Diencephalon (tissue), 1 donor: ENCODE results near the gene OOSP3. TPM values are rescaled to one million over a fixed set of nuclear protein-coding genes. Genes with fewer than 3 reads are reported as not detected.

Experiments used
- total RNA-seq: library from RNA; depleted of rRNA; stranded (reverse); fragments of >200 nt; gene quantifications from one replicate; pipeline ENCODE4 v1.2.3, GENCODE V29; 2014

The OOSP3 gene
- not detected for total RNA-seq

DNA sequence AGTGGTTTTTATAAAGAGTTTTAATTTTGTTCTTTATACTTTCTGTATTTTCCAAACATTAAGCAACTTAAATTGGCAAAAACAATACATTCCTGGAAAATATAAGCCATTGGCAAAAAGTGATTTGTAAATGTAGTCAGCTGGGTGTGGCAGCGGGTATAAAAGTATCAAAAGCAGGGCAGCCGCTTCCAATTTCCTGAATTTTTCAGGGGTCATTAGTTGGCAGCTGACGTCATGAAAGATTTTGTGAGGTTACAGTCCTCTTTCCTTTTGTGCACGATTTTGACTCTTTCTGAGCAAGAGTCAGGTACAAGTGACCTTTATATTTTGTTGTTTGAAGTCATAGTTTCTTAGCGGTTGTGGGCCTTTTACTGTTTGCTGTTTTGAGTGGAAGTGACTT lies at the start of gene OOSP3:
Gene OOSP3 (plus strand): TSS at position 208 of the 400 bp plus-strand sequence. CDS start 27 bp downstream, at position 235.

DNA sequence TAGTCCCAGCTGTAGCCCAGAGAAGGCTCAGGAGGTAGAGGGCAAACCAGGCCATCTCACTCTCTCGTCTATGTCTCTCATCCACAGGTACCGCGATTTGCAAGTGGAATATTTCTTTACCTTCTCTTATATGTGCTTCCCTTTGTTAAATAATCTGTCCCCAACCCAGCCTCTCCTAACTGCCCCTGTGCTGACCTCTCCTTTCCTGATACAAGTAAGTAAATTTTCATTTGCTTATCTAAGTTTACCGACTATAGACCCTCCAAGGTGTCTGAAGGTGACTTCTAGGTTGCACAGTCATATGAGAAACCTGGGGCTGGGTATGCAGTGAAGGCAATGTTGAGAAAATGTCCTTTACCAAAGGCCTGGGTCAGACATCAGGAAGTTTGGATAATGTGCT lies 33.2 kb upstream of the OOSP3 start, which contains the start of gene CBLIF:
Gene CBLIF (minus strand): TSS at position 101 of the 400 bp plus-strand sequence. CDS start 46 bp downstream, at position 55.

DNA sequence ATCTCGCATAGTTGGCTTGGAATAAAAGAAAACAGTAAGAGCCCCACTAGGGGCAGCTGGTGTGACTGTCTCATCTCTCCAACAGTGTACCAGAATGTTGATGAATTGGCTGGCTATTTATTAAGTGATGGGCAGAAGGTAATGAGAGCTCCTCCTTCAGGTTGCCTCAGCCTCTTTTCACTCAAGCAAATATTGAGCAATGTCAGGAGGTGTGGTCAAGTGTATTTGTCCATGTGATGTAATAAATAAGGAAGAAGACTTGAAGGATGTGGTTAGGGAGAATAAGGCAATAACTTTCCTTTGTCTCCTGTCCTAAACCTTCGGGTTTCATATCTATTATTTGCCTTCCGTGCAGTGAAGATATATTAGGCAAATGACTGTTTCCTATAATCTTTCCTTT lies 12.2 kb upstream of the OOSP3 start, which contains the start of gene TCN1:
Gene TCN1 (minus strand): TSS at position 91 of the 400 bp plus-strand sequence. CDS start 17 bp downstream, at position 74.

GRCh38 chr11:59938132-59938531 lies 59.5 kb downstream of the OOSP3 start, which contains the start of gene OOSP1:
Gene OOSP1, plus strand, starts transcription at chr11:59938432. Its CDS starts 23 bp downstream, at chr11:59938455.

Other genes starting within 250 kb of the OOSP3 start
- gene PATL1, start 209.7 kb upstream of the OOSP3 start, total RNA-seq, result 5.8 TPM
- not detected for gene OR10V1, start 164.9 kb upstream of the OOSP3 start, total RNA-seq
- 18.0 TPM for gene STX3, start 123.4 kb upstream of the OOSP3 start, total RNA-seq
- gene MRPL16, start 68.0 kb upstream of the OOSP3 start, total RNA-seq, result 21.0 TPM
- not detected for gene CBLIF, start 33.3 kb upstream of the OOSP3 start, total RNA-seq
- not detected for gene TCN1, start 12.3 kb upstream of the OOSP3 start, total RNA-seq
- not detected for gene OOSP1, start 59.6 kb downstream of the OOSP3 start, total RNA-seq
- gene OOSP4A, start 85.3 kb downstream of the OOSP3 start, total RNA-seq, result not detected
- not detected for gene OOSP4B, start 138.4 kb downstream of the OOSP3 start, total RNA-seq
- not detected for gene OOSP2, start 161.6 kb downstream of the OOSP3 start, total RNA-seq
- 1.6 TPM for gene MS4A3, start 177.9 kb downstream of the OOSP3 start, total RNA-seq
- under 0.01 TPM for gene MS4A2, start 209.9 kb downstream of the OOSP3 start, total RNA-seq